Measurements from ENCODE around the gene ZNF598.
"Not testable (repeated sequence)": the region's sequence is repeated elsewhere in the genome, so short reads cannot be mapped to it uniquely, and the experiment has no call there.

ZNF598 gene

GRCh38 chr16:1957434-1958142, 52.0 kb downstream of the ZNF598 start:
- DNase-seq = not testable (repeated sequence)

- DNase-seq = no peak
Measured at GRCh38 chr16:1953734-1954133, 55.9 kb downstream of the ZNF598 start.

- DNase-seq = no peak
Measured at GRCh38 chr16:1950559-1950958, 59.1 kb downstream of the ZNF598 start.

GRCh38 chr16:1950047-1950446, 59.6 kb downstream of the ZNF598 start:
- DNase-seq = no peak

- no peak for DNase-seq
Measured at GRCh38 chr16:1949507-1949906, 60.1 kb downstream of the ZNF598 start.

All from hippocampal formation (tissue), 2 donors.